Neural cell (in vitro differentiated cells): ENCODE measurements around the gene TMEM176B. TPM values are rescaled to one million over a fixed set of nuclear protein-coding genes. Genes with fewer than 3 reads are reported as not detected.
"Not testable (repeated sequence)": the region's sequence is repeated elsewhere in the genome, so short reads cannot be mapped to it uniquely, and the experiment has no call there.

Source experiments
- H2AFZ ChIP-seq: fragments of 200-600, 300-800 bp; sonication (generic), shearing (Covaris generic); 2 replicates; pipeline ENCODE4 v1.6.0; 2014; ENCODE audit warnings: low read depth, mild to moderate bottlenecking, antibody characterized with exemption, low read length, moderate library complexity
- H3F3A ChIP-seq: fragments of 200-600 bp; shearing (Covaris generic); 2 replicates; pipeline ENCODE4 v1.6.1; 2016; ENCODE audit warnings: mild to moderate bottlenecking, moderate library complexity, mixed read lengths, antibody characterized with exemption, low read length; ENCODE audit not compliant: insufficient read depth, poor library complexity, severe bottlenecking
- H3K27ac ChIP-seq: fragments of 200-600, 300-800 bp; sonication (generic), shearing (Covaris generic); 2 replicates; pipeline ENCODE4 v1.5.1; 2014; ENCODE audit warnings: mild to moderate bottlenecking, low read length, moderate library complexity
- H3K27me3 ChIP-seq: fragments of 300-800, 200-600 bp; sonication (generic), shearing (Covaris generic); 2 replicates; pipeline ENCODE4 v1.6.0; 2014; ENCODE audit warnings: mild to moderate bottlenecking, low read depth, low read length, moderate library complexity; ENCODE audit not compliant: insufficient read depth
- H3K36me3 ChIP-seq: fragments of 300-800, 200-600 bp; sonication (generic), shearing (Covaris generic); 2 replicates; pipeline ENCODE4 v1.5.1; 2014; ENCODE audit warnings: mild to moderate bottlenecking, antibody characterized with exemption, low read length, moderate library complexity; ENCODE audit not compliant: insufficient read depth
- H3K4me2 ChIP-seq: fragments of 300-800, 200-600 bp; sonication (generic), shearing (Covaris generic); 2 replicates; pipeline ENCODE4 v1.6.0; 2014; ENCODE audit warnings: mild to moderate bottlenecking, low read length
- H3K4me3 ChIP-seq: fragments of 300-800, 200-600 bp; sonication (generic), shearing (Covaris generic); 2 replicates; pipeline ENCODE4 v1.5.1; 2014; ENCODE audit warnings: mild to moderate bottlenecking, low read length, moderate library complexity
- H3K79me2 ChIP-seq: fragments of 200-600 bp; shearing (Covaris generic); replicated peaks from 2 replicates; pipeline ENCODE4 v1.6.0; 2014; ENCODE audit warnings: mild to moderate bottlenecking, low read length, moderate library complexity; ENCODE audit not compliant: insufficient read depth
- H3K9ac ChIP-seq: fragments of 300-800, 200-600 bp; sonication (generic), shearing (Covaris generic); 2 replicates; pipeline ENCODE4 v1.6.1; 2016; ENCODE audit warnings: mild to moderate bottlenecking, low read length, mixed read lengths
- H3K9me2 ChIP-seq: fragments of 200-600 bp; shearing (Covaris generic); 2 replicates; pipeline ENCODE4 v1.6.1; 2016; ENCODE audit warnings: mild to moderate bottlenecking, low read length, mixed read lengths; ENCODE audit not compliant: insufficient read depth
- H3K9me3 ChIP-seq: fragments of 200-600, 300-800 bp; sonication (generic), shearing (Covaris generic); 2 replicates; pipeline ENCODE4 v1.6.1; 2016; ENCODE audit warnings: mild to moderate bottlenecking, mixed run types, low read length, moderate library complexity, mixed read lengths
- H4K20me1 ChIP-seq: fragments of 200-600 bp; shearing (Covaris generic); 2 replicates; pipeline ENCODE4 v1.6.1; 2016; ENCODE audit warnings: mild to moderate bottlenecking, mixed run types; ENCODE audit not compliant: insufficient read depth
- EP300 ChIP-seq: fragments of 450-650 bp; conservative IDR thresholded peaks from 2 replicates; pipeline ENCODE4 v1.6.1; 2014; ENCODE audit warnings: antibody characterized with exemption, mild to moderate bottlenecking, moderate library complexity; ENCODE audit not compliant: poor library complexity, severe bottlenecking
- EZH2 ChIP-seq: fragments of 200-600, 300-800 bp; shearing (Covaris generic), sonication (generic); IDR thresholded peaks from 2 replicates; pipeline ENCODE4 v1.6.1; 2014; ENCODE audit warnings: antibody characterized with exemption, low read length, borderline replicate concordance, mild to moderate bottlenecking; ENCODE audit not compliant: insufficient read depth, poor library complexity, severe bottlenecking
- MXI1 ChIP-seq: fragments of 450-650 bp; conservative IDR thresholded peaks from 2 replicates; pipeline ENCODE4 v1.6.1; 2014; ENCODE audit warnings: antibody characterized with exemption, mild to moderate bottlenecking; ENCODE audit not compliant: poor library complexity, severe bottlenecking
- POLR2AphosphoS5 ChIP-seq: IDR thresholded peaks from 2 replicates; pipeline ENCODE4 v1.6.1; 2012
- RAD21 ChIP-seq: fragments of 450-650 bp; conservative IDR thresholded peaks from 2 replicates; pipeline ENCODE4 v1.6.1; 2014; ENCODE audit warnings: antibody characterized with exemption, mild to moderate bottlenecking, moderate library complexity
- REST ChIP-seq: IDR thresholded peaks from 2 replicates; pipeline ENCODE4 v1.6.1; 2012; ENCODE audit warnings: borderline replicate concordance
- SMC3 ChIP-seq: fragments of 450-650 bp; conservative IDR thresholded peaks from 2 replicates; pipeline ENCODE4 v1.6.1; 2014; ENCODE audit warnings: antibody characterized with exemption, mild to moderate bottlenecking, moderate library complexity; ENCODE audit not compliant: poor library complexity
- TAF1 ChIP-seq: IDR thresholded peaks from 2 replicates; pipeline ENCODE4 v1.6.1; 2012; ENCODE audit warnings: low read depth
- polyA plus RNA-seq: library from polyadenylated mRNA; depleted of rRNA; stranded (reverse); fragments of >200 nt; gene quantifications from 2 replicates; pipeline ENCODE4 v1.2.3, GENCODE V29; 2014
- TF ChIP-seq, protein P1 (sequence below): fragments of 450-650 bp; IDR thresholded peaks from 2 replicates; pipeline ENCODE4 v1.5.1; 2014; ENCODE audit warnings: antibody characterized with exemption, mild to moderate bottlenecking, moderate library complexity; ENCODE audit not compliant: poor library complexity, severe bottlenecking

TMEM176B gene
- polyA plus RNA-seq, 1 donor from 2014 or later: 1.9 TPM

GRCh38 chr7:150778014-150778737 lies 22.0 kb downstream of the TMEM176B start:
- Histone ChIP-seq H3K79me2 (no peaks in the 10 kb centered on the region), H3K4me3 (no peak overlapping the region)

GRCh38 chr7:150774131-150774530 lies 26.0 kb downstream of the TMEM176B start:
- not testable (repeated sequence) for H4K20me1 ChIP-seq, H2AFZ ChIP-seq, H3K79me2 ChIP-seq, H3K9me3 ChIP-seq, H3K4me2 ChIP-seq, H3K36me3 ChIP-seq, H3K9me2 ChIP-seq, H3K27me3 ChIP-seq, H3F3A ChIP-seq, H3K27ac ChIP-seq, H3K9ac ChIP-seq, H3K4me3 ChIP-seq

More at GRCh38 chr7:150778014-150778737, 22.0 kb downstream of the TMEM176B start:
- Histone ChIP-seq H3K27me3 (no peaks in the 10 kb centered on the region), H3F3A (no peaks in the 10 kb centered on the region), H4K20me1 (no peaks in the 10 kb centered on the region), H3K9me3 (no peaks in the 10 kb centered on the region), H3K9me2 (no peaks in the 10 kb centered on the region), H3K36me3 (no peaks in the 10 kb centered on the region), H3K27ac (no peak overlapping the region), H3K9ac (no peak overlapping the region), H3K4me2 (no peak overlapping the region), H2AFZ (no peak overlapping the region)
- TF ChIP-seq, protein P1, sequence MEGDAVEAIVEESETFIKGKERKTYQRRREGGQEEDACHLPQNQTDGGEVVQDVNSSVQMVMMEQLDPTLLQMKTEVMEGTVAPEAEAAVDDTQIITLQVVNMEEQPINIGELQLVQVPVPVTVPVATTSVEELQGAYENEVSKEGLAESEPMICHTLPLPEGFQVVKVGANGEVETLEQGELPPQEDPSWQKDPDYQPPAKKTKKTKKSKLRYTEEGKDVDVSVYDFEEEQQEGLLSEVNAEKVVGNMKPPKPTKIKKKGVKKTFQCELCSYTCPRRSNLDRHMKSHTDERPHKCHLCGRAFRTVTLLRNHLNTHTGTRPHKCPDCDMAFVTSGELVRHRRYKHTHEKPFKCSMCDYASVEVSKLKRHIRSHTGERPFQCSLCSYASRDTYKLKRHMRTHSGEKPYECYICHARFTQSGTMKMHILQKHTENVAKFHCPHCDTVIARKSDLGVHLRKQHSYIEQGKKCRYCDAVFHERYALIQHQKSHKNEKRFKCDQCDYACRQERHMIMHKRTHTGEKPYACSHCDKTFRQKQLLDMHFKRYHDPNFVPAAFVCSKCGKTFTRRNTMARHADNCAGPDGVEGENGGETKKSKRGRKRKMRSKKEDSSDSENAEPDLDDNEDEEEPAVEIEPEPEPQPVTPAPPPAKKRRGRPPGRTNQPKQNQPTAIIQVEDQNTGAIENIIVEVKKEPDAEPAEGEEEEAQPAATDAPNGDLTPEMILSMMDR: no peak
- TF ChIP-seq EP300 (no peak), POLR2AphosphoS5 (no peak), MXI1 (no peak), REST (no peak), EZH2 (no peak), SMC3 (no peak), TAF1 (no peak), RAD21 (no peak)

GRCh38 chr7:150769768-150770167 lies 30.4 kb downstream of the TMEM176B start:
- Histone ChIP-seq H3K4me3 (no peak overlapping the region), H2AFZ (no peak overlapping the region), H3K9me2 (no peaks in the 10 kb centered on the region), H3K9me3 (no peaks in the 10 kb centered on the region), H3K9ac (no peak overlapping the region), H3K27ac (no peak overlapping the region), H3K79me2 (no peaks in the 10 kb centered on the region), H3K27me3 (no peaks in the 10 kb centered on the region), H3K4me2 (no peak overlapping the region), H3K36me3 (no peaks in the 10 kb centered on the region), H3F3A (no peaks in the 10 kb centered on the region), H4K20me1 (no peaks in the 10 kb centered on the region)
- TF ChIP-seq EP300 (no peak), SMC3 (no peak), TAF1 (no peak), REST (no peak), MXI1 (no peak), RAD21 (no peak), EZH2 (no peak), POLR2AphosphoS5 (no peak)
- TF ChIP-seq, protein P1: no peak
